Colonic mucosa (tissue), 4 donors: ENCODE data around the gene AOAH. TPM values are rescaled to one million over a fixed set of nuclear protein-coding genes. Genes with fewer than 3 reads are reported as not detected.

Experiments used
- DNase-seq: peaks from one replicate; pipeline ENCODE4 v3.0.0-alpha.2; 2020
- H3K27ac ChIP-seq: fragments of 200-600 bp; one replicate; pipeline ENCODE4 v1.8.0; 2021
- H3K27me3 ChIP-seq: fragments of 200-600 bp; one replicate; pipeline ENCODE4 v1.8.0; 2021
- H3K36me3 ChIP-seq: fragments of 200-600 bp; one replicate; pipeline ENCODE4 v1.8.0; 2021
- H3K4me1 ChIP-seq: fragments of 200-600 bp; one replicate; pipeline ENCODE4 v1.8.0; 2021; ENCODE audit warnings: mild to moderate bottlenecking
- H3K4me3 ChIP-seq: fragments of 200-600 bp; one replicate; pipeline ENCODE4 v1.8.0; 2021
- H3K9ac ChIP-seq, 2 donors: one replicate each; pipeline ENCODE4 v1.7.0; 2013; ENCODE audit warnings: control low read depth in 2 of 2, low read depth in 2 of 2, low read length in 2 of 2
- H3K9me3 ChIP-seq: fragments of 200-600 bp; one replicate; pipeline ENCODE4 v1.8.0; 2021
- intact Hi-C: fragments of 100-400 bp; cut with DNase I; formaldehyde crosslinking; loops from one replicate; pipeline ENCODE4 v1.14.1; 2022
- total RNA-seq, 2 donors: library from RNA; stranded (reverse); fragmentation: NEBNext Ultra II Directional in 1 of 2; extraction: Animal tissue kit (Norgen Biotek cat#: 25700) in 1 of 2; gene quantifications; one replicate each; pipeline ENCODE4 v1.2.1, GENCODE V29; 2021
- TF ChIP-seq, protein P1 (sequence below): fragments of 200-600 bp; IDR thresholded peaks from one replicate; pipeline ENCODE4 v1.8.0; 2022; ENCODE audit warnings: antibody characterized with exemption, mild to moderate bottlenecking
- donor health status: healthy.
- donor health status: DM: no; HTN: no; CAD: no.
- donor health status: DM: no; HTN: no; CAD: no.

The AOAH gene
- total RNA-seq, 2 donors from 2014 or later: 22.2 to 46.1 TPM

DNA sequence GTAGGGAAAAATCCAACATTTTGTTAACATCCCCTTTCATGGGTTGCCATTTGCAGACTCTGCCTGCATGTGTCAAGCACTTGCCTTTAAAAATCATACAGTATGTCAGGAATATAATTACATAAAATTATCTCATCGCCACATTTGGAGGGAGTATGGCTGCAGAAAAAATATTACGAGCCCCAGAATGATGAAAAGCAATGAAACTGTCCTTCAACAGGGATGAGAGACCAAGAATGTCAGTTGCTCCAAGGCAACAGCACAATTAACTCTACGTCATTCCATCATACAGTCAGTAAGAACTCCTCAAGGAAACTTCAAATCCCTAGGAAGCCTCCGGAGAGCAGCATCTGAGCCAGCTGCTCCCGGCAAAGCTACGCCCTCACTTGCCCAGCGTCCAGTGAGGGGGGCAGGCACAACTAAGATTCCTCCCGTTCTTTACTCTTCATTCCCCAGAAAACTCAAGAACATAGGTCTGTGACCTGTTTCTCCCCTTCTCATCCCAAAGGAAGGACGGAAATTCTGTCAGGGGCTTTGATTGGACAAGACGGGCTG is 201.8 kb downstream of the AOAH start:
- no peak overlapping the region for H3K9ac ChIP-seq
- H3K9me3 ChIP-seq: no peaks in the 10 kb centered on the region
- H3K4me3 ChIP-seq: no peak overlapping the region
- no peaks in the 10 kb centered on the region for H3K4me1 ChIP-seq
- intact Hi-C loops: no loop called here
- no peak for DNase-seq
- H3K27me3 ChIP-seq: no peaks in the 10 kb centered on the region
- H3K27ac ChIP-seq: no peak overlapping the region
- no peaks in the 10 kb centered on the region for H3K36me3 ChIP-seq
- TF ChIP-seq, protein P1, sequence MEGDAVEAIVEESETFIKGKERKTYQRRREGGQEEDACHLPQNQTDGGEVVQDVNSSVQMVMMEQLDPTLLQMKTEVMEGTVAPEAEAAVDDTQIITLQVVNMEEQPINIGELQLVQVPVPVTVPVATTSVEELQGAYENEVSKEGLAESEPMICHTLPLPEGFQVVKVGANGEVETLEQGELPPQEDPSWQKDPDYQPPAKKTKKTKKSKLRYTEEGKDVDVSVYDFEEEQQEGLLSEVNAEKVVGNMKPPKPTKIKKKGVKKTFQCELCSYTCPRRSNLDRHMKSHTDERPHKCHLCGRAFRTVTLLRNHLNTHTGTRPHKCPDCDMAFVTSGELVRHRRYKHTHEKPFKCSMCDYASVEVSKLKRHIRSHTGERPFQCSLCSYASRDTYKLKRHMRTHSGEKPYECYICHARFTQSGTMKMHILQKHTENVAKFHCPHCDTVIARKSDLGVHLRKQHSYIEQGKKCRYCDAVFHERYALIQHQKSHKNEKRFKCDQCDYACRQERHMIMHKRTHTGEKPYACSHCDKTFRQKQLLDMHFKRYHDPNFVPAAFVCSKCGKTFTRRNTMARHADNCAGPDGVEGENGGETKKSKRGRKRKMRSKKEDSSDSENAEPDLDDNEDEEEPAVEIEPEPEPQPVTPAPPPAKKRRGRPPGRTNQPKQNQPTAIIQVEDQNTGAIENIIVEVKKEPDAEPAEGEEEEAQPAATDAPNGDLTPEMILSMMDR: no peak

GRCh38 chr7:36521911-36522310 is 202.4 kb downstream of the AOAH start:
- Histone ChIP-seq H3K9ac (no peak overlapping the region), H3K4me1 (no peaks in the 10 kb centered on the region), H3K27me3 (no peaks in the 10 kb centered on the region), H3K9me3 (no peaks in the 10 kb centered on the region), H3K27ac (no peak overlapping the region), H3K36me3 (no peaks in the 10 kb centered on the region), H3K4me3 (no peak overlapping the region)
- intact Hi-C loops: no loop called here
- no peak for DNase-seq
- TF ChIP-seq, protein P1: no peak

DNA sequence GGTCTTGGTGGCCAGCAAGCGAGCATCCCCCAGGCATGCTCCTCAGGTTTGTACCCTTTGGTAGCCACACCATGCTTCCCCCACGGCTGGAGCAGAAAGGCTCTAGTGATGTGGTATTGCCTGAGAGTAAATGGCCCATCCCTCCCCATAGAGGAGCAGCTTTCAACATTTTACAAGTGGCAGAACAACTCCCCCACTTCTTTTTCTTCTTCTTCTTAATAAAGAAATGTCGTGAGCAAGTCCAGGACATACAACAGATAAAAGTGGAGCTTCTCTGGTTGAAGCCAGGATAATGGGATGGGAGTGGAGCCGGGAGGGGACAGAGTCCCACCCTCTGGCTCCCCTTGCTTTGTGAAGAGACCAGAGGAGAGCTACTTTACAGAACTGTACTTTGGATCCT is 203.2 kb downstream of the AOAH start:
- intact Hi-C loops: no loop called here
- TF ChIP-seq, protein P1: no peak
- no peak overlapping the region for H3K9ac ChIP-seq
- no peaks in the 10 kb centered on the region for H3K27me3 ChIP-seq
- no peaks in the 10 kb centered on the region for H3K4me1 ChIP-seq
- no peaks in the 10 kb centered on the region for H3K9me3 ChIP-seq
- no peaks in the 10 kb centered on the region for H3K36me3 ChIP-seq
- no peak overlapping the region for H3K4me3 ChIP-seq
- DNase-seq: no peak
- H3K27ac ChIP-seq: no peak overlapping the region

DNA sequence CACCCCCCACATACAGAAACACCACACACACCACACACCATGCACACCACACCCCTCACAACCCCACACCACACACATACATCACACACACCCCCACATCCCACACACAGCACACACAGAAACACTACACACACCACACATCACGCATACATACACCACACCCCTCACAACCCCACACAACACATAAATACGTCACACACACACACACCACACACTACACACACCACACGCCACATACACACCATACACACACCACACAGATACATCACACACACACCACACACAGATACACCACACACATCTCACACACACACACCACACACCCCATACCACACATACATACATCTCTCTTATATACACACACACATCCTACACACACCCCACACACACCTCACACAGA is 208.4 kb downstream of the AOAH start:
- Histone ChIP-seq H3K9ac (no peak overlapping the region), H3K27me3 (no peaks in the 10 kb centered on the region), H3K4me1 (no peaks in the 10 kb centered on the region), H3K36me3 (no peaks in the 10 kb centered on the region), H3K9me3 (no peaks in the 10 kb centered on the region), H3K4me3 (no peak overlapping the region), H3K27ac (no peak overlapping the region)
- DNase-seq: no peak
- TF ChIP-seq, protein P1: no peak
- intact Hi-C loops: no loop called here

- Histone ChIP-seq H3K27ac (no peak overlapping the region), H3K9ac (no peak overlapping the region), H3K9me3 (no peaks in the 10 kb centered on the region), H3K27me3 (no peaks in the 10 kb centered on the region), H3K4me1 (no peaks in the 10 kb centered on the region), H3K4me3 (no peak overlapping the region), H3K36me3 (no peaks in the 10 kb centered on the region)
- intact Hi-C loops: no loop called here
- no peak for DNase-seq
- TF ChIP-seq, protein P1: no peak
These were observed 209.7 kb downstream of the AOAH start for GRCh38 chr7:36514289-36515243.
